Sigmoid colon (tissue), 7 donors: Measurements from ENCODE around the gene TMPRSS4. TPM values are rescaled to one million over a fixed set of nuclear protein-coding genes. Genes with fewer than 3 reads are reported as not detected.
A peak's percentile ranks its signal among the peaks of the same experiment; 100 is the strongest.

Source experiments
- DNase-seq: peaks from one replicate; pipeline ENCODE4 v3.0.0-alpha.2; 2019
- H3K27ac ChIP-seq, 4 donors: fragments of 200-600 bp; sonication (generic); one replicate each; pipeline ENCODE4 v1.5.1; 2016 to 2019; ENCODE audit warnings: mild to moderate bottlenecking in 1 of 4
- H3K27me3 ChIP-seq, 3 donors: fragments of 200-600 bp; sonication (generic); one replicate each; pipeline ENCODE4 v1.5.1; 2019; ENCODE audit warnings: mild to moderate bottlenecking in 1 of 3
- H3K36me3 ChIP-seq, 4 donors: fragments of 200-600 bp; sonication (generic); one replicate each; pipeline ENCODE4 v1.5.1; 2016 to 2019
- H3K4me1 ChIP-seq, 4 donors: fragments of 200-600 bp; sonication (generic); one replicate each; pipeline ENCODE4 v1.5.1; 2017 to 2019
- H3K4me3 ChIP-seq, 4 donors: fragments of 200-600 bp; sonication (generic); one replicate each; pipeline ENCODE4 v1.5.1; 2017 to 2019; ENCODE audit warnings: mild to moderate bottlenecking in 2 of 4, moderate library complexity in 1 of 4
- H3K9me3 ChIP-seq, 4 donors: fragments of 200-600 bp in 3 of 4; sonication (generic) in 3 of 4; one replicate each; pipeline versions ENCODE4 v1.5.1 to v1.6.1; 2013 to 2019
- CTCF ChIP-seq, 4 experiments: fragments of 450-650 bp in 3 of 4; fragments of 200-600 bp in 1 of 4; IDR thresholded peaks; one replicate each; pipeline ENCODE4 v1.5.1; 2016 to 2019; ENCODE audit warnings: antibody characterized with exemption in 4 of 4, mild to moderate bottlenecking in 3 of 4, moderate library complexity in 2 of 4
- EP300 ChIP-seq, 4 donors: sonication (generic); formaldehyde crosslinking; IDR thresholded peaks; one replicate each; pipeline ENCODE4 v1.6.1; 2017; ENCODE audit warnings: antibody characterized with exemption in 4 of 4
- POLR2A ChIP-seq, 2 donors: fragments of 450-650 bp; IDR thresholded peaks; one replicate each; pipeline ENCODE4 v1.6.1; 2016; ENCODE audit warnings: antibody characterized with exemption in 2 of 2, mild to moderate bottlenecking in 2 of 2, moderate library complexity in 2 of 2
- POLR2AphosphoS5 ChIP-seq, 4 donors: sonication (generic); formaldehyde crosslinking; IDR thresholded peaks; one replicate each; pipeline ENCODE4 v1.6.1; 2017; ENCODE audit warnings: antibody characterized with exemption in 4 of 4
- WGBS, 2 donors: extraction: QIAGEN DNeasy Blood & Tissue Kit; methylation state at CpG; one replicate each; pipeline ENCODE4 v1.1.7; 2013; 5-methylcytosine and 5-hydroxymethylcytosine counted together
- intact Hi-C: fragments of 100-400 bp; cut with DNase I; formaldehyde crosslinking; loops from one replicate; pipeline ENCODE4 v1.15.1; 2023
- polyA plus RNA-seq, 3 donors: library from polyadenylated mRNA; stranded (reverse); fragments of 200-250 nt; gene quantifications; one replicate each; pipeline ENCODE4 v1.2.3, GENCODE V29; 2013
- total RNA-seq, 4 donors: library from RNA; depleted of rRNA; stranded (reverse); fragments of >200 nt; gene quantifications; one replicate each; pipeline ENCODE4 v1.1.0, GENCODE V29; 2016
- donor health status: healthy with polysubstance abuse.
- donor health status: Bipolar disorder and iron deficiency.
- donor health status: healthy.

Gene TMPRSS4
- total and polyA plus RNA-seq, 7 donors, result 1.4 to 134 (median 84.6) TPM; not detected in 3

GRCh38 chr11:118099838-118100556 is 23.1 kb downstream of the TMPRSS4 start:
- WGBS, 2 donors, result 84 to 88% methylated on average over 10 of the region's 10 CpGs
- H3K27me3 ChIP-seq, result no peaks in the 10 kb centered on the region
- H3K4me1 ChIP-seq, result no peaks in the 10 kb centered on the region
- no peaks in the 10 kb centered on the region for H3K9me3 ChIP-seq
- DNase-seq, result peak; percentile 28
- no peaks in the 10 kb centered on the region for H3K36me3 ChIP-seq
- H3K4me3 ChIP-seq, result no peak overlapping the region
- H3K27ac ChIP-seq, result no peak overlapping the region
- no peak for TF ChIP-seq CTCF (IDR thresholded peaks at IDR 0.05)
- TF ChIP-seq POLR2A (IDR thresholded peaks at IDR 0.05), result no peak
- TF ChIP-seq POLR2AphosphoS5 (IDR thresholded peaks at IDR 0.05), result no peak
- no peak for TF ChIP-seq EP300 (IDR thresholded peaks at IDR 0.05)
- intact Hi-C loops, result no loop called here

- intact Hi-C loops, result no loop called here
- Histone ChIP-seq H3K4me3 (no peak overlapping the region), H3K9me3 (no peaks in the 10 kb centered on the region), H3K36me3 (no peaks in the 10 kb centered on the region), H3K4me1 (no peaks in the 10 kb centered on the region), H3K27me3 (no peaks in the 10 kb centered on the region), H3K27ac (no peak overlapping the region)
- DNase-seq, result no peak
- TF ChIP-seq EP300 (IDR thresholded peaks at IDR 0.05), result no peak
- no peak for TF ChIP-seq CTCF (IDR thresholded peaks at IDR 0.05)
- no peak for TF ChIP-seq POLR2AphosphoS5 (IDR thresholded peaks at IDR 0.05)
- TF ChIP-seq POLR2A (IDR thresholded peaks at IDR 0.05), result no peak
- WGBS, 2 donors, result 78 to 84% methylated on average over 3 of the region's 3 CpGs
Observed at GRCh38 chr11:118100691-118101232, 23.9 kb downstream of the TMPRSS4 start.

- 79 to 84% methylated on average over 13 of the region's 13 CpGs for WGBS, 2 donors
- intact Hi-C loops, result no loop called here
- no peak for DNase-seq
- H3K9me3 ChIP-seq, result no peaks in the 10 kb centered on the region
- no peak overlapping the region for H3K4me3 ChIP-seq
- TF ChIP-seq CTCF (IDR thresholded peaks at IDR 0.05) (no peak), POLR2AphosphoS5 (IDR thresholded peaks at IDR 0.05) (no peak), POLR2A (IDR thresholded peaks at IDR 0.05) (no peak), EP300 (IDR thresholded peaks at IDR 0.05) (no peak)
- H3K36me3 ChIP-seq, result no peaks in the 10 kb centered on the region
- H3K27me3 ChIP-seq, result no peaks in the 10 kb centered on the region
- H3K27ac ChIP-seq, result no peak overlapping the region
- no peaks in the 10 kb centered on the region for H3K4me1 ChIP-seq
Observed at GRCh38 chr11:118102721-118103261, 25.9 kb downstream of the TMPRSS4 start.

- TF ChIP-seq POLR2A (IDR thresholded peaks at IDR 0.05), result no peak
- no peak overlapping the region for H3K27ac ChIP-seq
- intact Hi-C loops, result no loop called here
- H3K36me3 ChIP-seq, result no peaks in the 10 kb centered on the region
- H3K4me3 ChIP-seq, result no peak overlapping the region
- H3K27me3 ChIP-seq, result no peaks in the 10 kb centered on the region
- no peaks in the 10 kb centered on the region for H3K9me3 ChIP-seq
- H3K4me1 ChIP-seq, result no peaks in the 10 kb centered on the region
- DNase-seq, result no peak
- 95 to 97% methylated on average over 6 of the region's 6 CpGs for WGBS, 2 donors
Observed at GRCh38 chr11:118104491-118104890, 27.6 kb downstream of the TMPRSS4 start.

GRCh38 chr11:118105657-118106305 is 28.9 kb downstream of the TMPRSS4 start:
- no peaks in the 10 kb centered on the region for H3K4me1 ChIP-seq
- DNase-seq, result no peak
- WGBS, 2 donors, result 77 to 84% methylated on average over 4 of the region's 4 CpGs
- no peaks in the 10 kb centered on the region for H3K9me3 ChIP-seq
- H3K27ac ChIP-seq, result no peak overlapping the region
- no peaks in the 10 kb centered on the region for H3K27me3 ChIP-seq
- intact Hi-C loops, result no loop called here
- H3K4me3 ChIP-seq, result no peak overlapping the region
- H3K36me3 ChIP-seq, result no peaks in the 10 kb centered on the region
- TF ChIP-seq POLR2AphosphoS5 (IDR thresholded peaks at IDR 0.05), result no peak
- no peak for TF ChIP-seq POLR2A (IDR thresholded peaks at IDR 0.05)
- no peak for TF ChIP-seq EP300 (IDR thresholded peaks at IDR 0.05)
- no peak for TF ChIP-seq CTCF (IDR thresholded peaks at IDR 0.05)
